Neural cell (in vitro differentiated cells): ENCODE results near the gene C10orf90. TPM values are rescaled to one million over a fixed set of nuclear protein-coding genes. Genes with fewer than 3 reads are reported as not detected.

Experiments
- H2AFZ ChIP-seq: fragments of 200-600, 300-800 bp; sonication (generic), shearing (Covaris generic); 2 replicates; pipeline ENCODE4 v1.6.0; 2014; ENCODE audit warnings: low read depth, mild to moderate bottlenecking, antibody characterized with exemption, low read length, moderate library complexity
- H3F3A ChIP-seq: fragments of 200-600 bp; shearing (Covaris generic); 2 replicates; pipeline ENCODE4 v1.6.1; 2016; ENCODE audit warnings: mild to moderate bottlenecking, moderate library complexity, mixed read lengths, antibody characterized with exemption, low read length; ENCODE audit not compliant: insufficient read depth, poor library complexity, severe bottlenecking
- H3K27ac ChIP-seq: fragments of 200-600, 300-800 bp; sonication (generic), shearing (Covaris generic); 2 replicates; pipeline ENCODE4 v1.5.1; 2014; ENCODE audit warnings: mild to moderate bottlenecking, low read length, moderate library complexity
- H3K27me3 ChIP-seq: fragments of 300-800, 200-600 bp; sonication (generic), shearing (Covaris generic); 2 replicates; pipeline ENCODE4 v1.6.0; 2014; ENCODE audit warnings: mild to moderate bottlenecking, low read depth, low read length, moderate library complexity; ENCODE audit not compliant: insufficient read depth
- H3K36me3 ChIP-seq: fragments of 300-800, 200-600 bp; sonication (generic), shearing (Covaris generic); 2 replicates; pipeline ENCODE4 v1.5.1; 2014; ENCODE audit warnings: mild to moderate bottlenecking, antibody characterized with exemption, low read length, moderate library complexity; ENCODE audit not compliant: insufficient read depth
- H3K4me2 ChIP-seq: fragments of 300-800, 200-600 bp; sonication (generic), shearing (Covaris generic); 2 replicates; pipeline ENCODE4 v1.6.0; 2014; ENCODE audit warnings: mild to moderate bottlenecking, low read length
- H3K4me3 ChIP-seq: fragments of 300-800, 200-600 bp; sonication (generic), shearing (Covaris generic); 2 replicates; pipeline ENCODE4 v1.5.1; 2014; ENCODE audit warnings: mild to moderate bottlenecking, low read length, moderate library complexity
- H3K79me2 ChIP-seq: fragments of 200-600 bp; shearing (Covaris generic); replicated peaks from 2 replicates; pipeline ENCODE4 v1.6.0; 2014; ENCODE audit warnings: mild to moderate bottlenecking, low read length, moderate library complexity; ENCODE audit not compliant: insufficient read depth
- H3K9ac ChIP-seq: fragments of 300-800, 200-600 bp; sonication (generic), shearing (Covaris generic); 2 replicates; pipeline ENCODE4 v1.6.1; 2016; ENCODE audit warnings: mild to moderate bottlenecking, low read length, mixed read lengths
- H3K9me2 ChIP-seq: fragments of 200-600 bp; shearing (Covaris generic); 2 replicates; pipeline ENCODE4 v1.6.1; 2016; ENCODE audit warnings: mild to moderate bottlenecking, low read length, mixed read lengths; ENCODE audit not compliant: insufficient read depth
- H3K9me3 ChIP-seq: fragments of 200-600, 300-800 bp; sonication (generic), shearing (Covaris generic); 2 replicates; pipeline ENCODE4 v1.6.1; 2016; ENCODE audit warnings: mild to moderate bottlenecking, mixed run types, low read length, moderate library complexity, mixed read lengths
- H4K20me1 ChIP-seq: fragments of 200-600 bp; shearing (Covaris generic); 2 replicates; pipeline ENCODE4 v1.6.1; 2016; ENCODE audit warnings: mild to moderate bottlenecking, mixed run types; ENCODE audit not compliant: insufficient read depth
- EP300 ChIP-seq: fragments of 450-650 bp; conservative IDR thresholded peaks from 2 replicates; pipeline ENCODE4 v1.6.1; 2014; ENCODE audit warnings: antibody characterized with exemption, mild to moderate bottlenecking, moderate library complexity; ENCODE audit not compliant: poor library complexity, severe bottlenecking
- EZH2 ChIP-seq: fragments of 200-600, 300-800 bp; shearing (Covaris generic), sonication (generic); IDR thresholded peaks from 2 replicates; pipeline ENCODE4 v1.6.1; 2014; ENCODE audit warnings: antibody characterized with exemption, low read length, borderline replicate concordance, mild to moderate bottlenecking; ENCODE audit not compliant: insufficient read depth, poor library complexity, severe bottlenecking
- MXI1 ChIP-seq: fragments of 450-650 bp; conservative IDR thresholded peaks from 2 replicates; pipeline ENCODE4 v1.6.1; 2014; ENCODE audit warnings: antibody characterized with exemption, mild to moderate bottlenecking; ENCODE audit not compliant: poor library complexity, severe bottlenecking
- POLR2AphosphoS5 ChIP-seq: IDR thresholded peaks from 2 replicates; pipeline ENCODE4 v1.6.1; 2012
- RAD21 ChIP-seq: fragments of 450-650 bp; conservative IDR thresholded peaks from 2 replicates; pipeline ENCODE4 v1.6.1; 2014; ENCODE audit warnings: antibody characterized with exemption, mild to moderate bottlenecking, moderate library complexity
- REST ChIP-seq: IDR thresholded peaks from 2 replicates; pipeline ENCODE4 v1.6.1; 2012; ENCODE audit warnings: borderline replicate concordance
- SMC3 ChIP-seq: fragments of 450-650 bp; conservative IDR thresholded peaks from 2 replicates; pipeline ENCODE4 v1.6.1; 2014; ENCODE audit warnings: antibody characterized with exemption, mild to moderate bottlenecking, moderate library complexity; ENCODE audit not compliant: poor library complexity
- TAF1 ChIP-seq: IDR thresholded peaks from 2 replicates; pipeline ENCODE4 v1.6.1; 2012; ENCODE audit warnings: low read depth
- polyA plus RNA-seq: library from polyadenylated mRNA; depleted of rRNA; stranded (reverse); fragments of >200 nt; gene quantifications from 2 replicates; pipeline ENCODE4 v1.2.3, GENCODE V29; 2014
- TF ChIP-seq, protein P1 (sequence below): fragments of 450-650 bp; IDR thresholded peaks from 2 replicates; pipeline ENCODE4 v1.5.1; 2014; ENCODE audit warnings: antibody characterized with exemption, mild to moderate bottlenecking, moderate library complexity; ENCODE audit not compliant: poor library complexity, severe bottlenecking

C10orf90 gene
- polyA plus RNA-seq, 1 donor from 2014 or later = not detected

GRCh38 chr10:126459878-126460481 is 210.5 kb downstream of the C10orf90 start:
- Histone ChIP-seq H4K20me1 (no peaks in the 10 kb centered on the region), H3K79me2 (no peaks in the 10 kb centered on the region), H3K4me2 (no peak overlapping the region), H3F3A (no peaks in the 10 kb centered on the region), H3K9ac (no peak overlapping the region), H3K27ac (no peak overlapping the region), H3K4me3 (no peak overlapping the region), H3K36me3 (no peaks in the 10 kb centered on the region), H2AFZ (no peak overlapping the region), H3K27me3 (no peaks in the 10 kb centered on the region), H3K9me3 (no peaks in the 10 kb centered on the region), H3K9me2 (no peaks in the 10 kb centered on the region)
- no peak for TF ChIP-seq EP300
- TF ChIP-seq RAD21 = no peak
- TF ChIP-seq TAF1 = no peak
- TF ChIP-seq EZH2 = no peak
- TF ChIP-seq MXI1 = no peak
- no peak for TF ChIP-seq REST
- TF ChIP-seq, protein P1, sequence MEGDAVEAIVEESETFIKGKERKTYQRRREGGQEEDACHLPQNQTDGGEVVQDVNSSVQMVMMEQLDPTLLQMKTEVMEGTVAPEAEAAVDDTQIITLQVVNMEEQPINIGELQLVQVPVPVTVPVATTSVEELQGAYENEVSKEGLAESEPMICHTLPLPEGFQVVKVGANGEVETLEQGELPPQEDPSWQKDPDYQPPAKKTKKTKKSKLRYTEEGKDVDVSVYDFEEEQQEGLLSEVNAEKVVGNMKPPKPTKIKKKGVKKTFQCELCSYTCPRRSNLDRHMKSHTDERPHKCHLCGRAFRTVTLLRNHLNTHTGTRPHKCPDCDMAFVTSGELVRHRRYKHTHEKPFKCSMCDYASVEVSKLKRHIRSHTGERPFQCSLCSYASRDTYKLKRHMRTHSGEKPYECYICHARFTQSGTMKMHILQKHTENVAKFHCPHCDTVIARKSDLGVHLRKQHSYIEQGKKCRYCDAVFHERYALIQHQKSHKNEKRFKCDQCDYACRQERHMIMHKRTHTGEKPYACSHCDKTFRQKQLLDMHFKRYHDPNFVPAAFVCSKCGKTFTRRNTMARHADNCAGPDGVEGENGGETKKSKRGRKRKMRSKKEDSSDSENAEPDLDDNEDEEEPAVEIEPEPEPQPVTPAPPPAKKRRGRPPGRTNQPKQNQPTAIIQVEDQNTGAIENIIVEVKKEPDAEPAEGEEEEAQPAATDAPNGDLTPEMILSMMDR = no peak
- no peak for TF ChIP-seq SMC3
- TF ChIP-seq POLR2AphosphoS5 = no peak

GRCh38 chr10:126459032-126459831 is 211.3 kb downstream of the C10orf90 start:
- Histone ChIP-seq H3K27ac (no peak overlapping the region), H4K20me1 (no peaks in the 10 kb centered on the region), H3K36me3 (no peaks in the 10 kb centered on the region), H3F3A (no peaks in the 10 kb centered on the region), H3K9me2 (no peaks in the 10 kb centered on the region), H3K4me2 (no peak overlapping the region), H3K9me3 (no peaks in the 10 kb centered on the region), H3K4me3 (no peak overlapping the region), H3K9ac (no peak overlapping the region), H3K27me3 (no peaks in the 10 kb centered on the region), H2AFZ (no peak overlapping the region), H3K79me2 (no peaks in the 10 kb centered on the region)
- TF ChIP-seq POLR2AphosphoS5 (no peak), EZH2 (no peak), MXI1 (no peak), EP300 (no peak), REST (no peak), SMC3 (no peak), TAF1 (no peak), RAD21 (no peak)
- TF ChIP-seq, protein P1 = no peak
